RPMI8226 (cell line): ENCODE results near the gene CACNA1B.

Experiments
- DNase-seq: peaks from one replicate; pipeline ENCODE4 v3.0.0-alpha.2; 2015

Gene CACNA1B

GRCh38 chr9:137924761-137925369 lies 47.3 kb downstream of the CACNA1B start:
- DNase-seq = no peak

- no peak for DNase-seq
These were observed 66.1 kb downstream of the CACNA1B start for GRCh38 chr9:137943655-137944054.

DNA sequence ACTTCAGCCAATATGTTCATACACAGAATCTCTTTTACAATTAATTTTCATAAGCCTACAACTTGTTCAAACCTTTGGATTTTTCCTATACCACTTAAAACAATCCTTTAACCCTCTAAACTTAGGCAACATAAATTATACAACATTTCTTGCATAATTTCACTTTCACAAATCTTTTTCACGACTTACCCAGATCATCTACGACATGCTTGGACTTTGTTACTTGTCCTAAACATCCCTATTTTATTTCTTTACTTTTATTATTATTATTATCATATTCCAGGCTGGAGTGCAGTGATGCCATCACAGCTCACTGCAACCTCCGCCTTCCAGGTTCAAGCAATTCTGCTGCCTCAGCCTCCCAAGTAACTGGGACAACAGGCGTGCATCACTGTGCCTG lies 68.0 kb downstream of the CACNA1B start:
- DNase-seq = no peak

- no peak for DNase-seq
These were observed 69.4 kb downstream of the CACNA1B start for GRCh38 chr9:137946993-137947392.

DNA sequence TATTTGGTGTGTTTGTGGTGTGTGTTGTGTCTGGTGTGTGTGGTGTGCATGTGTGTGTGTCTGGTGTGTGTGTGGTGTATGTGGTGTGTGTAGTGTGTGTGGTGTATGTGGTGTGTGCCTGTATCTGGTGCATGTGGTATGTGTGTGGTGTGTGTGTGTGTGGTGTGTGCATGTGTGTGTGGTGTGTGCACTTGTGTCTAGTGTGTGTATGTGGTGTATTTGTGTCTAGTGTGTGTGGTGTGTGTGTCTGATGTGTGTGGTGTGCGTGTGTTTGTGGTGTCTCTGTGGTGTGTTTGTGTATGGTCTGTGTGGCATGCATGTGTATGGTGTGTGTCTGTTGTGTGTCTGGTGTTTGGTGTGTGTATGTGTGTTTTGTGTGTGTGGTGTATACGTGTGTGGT lies 71.1 kb downstream of the CACNA1B start:
- no peak for DNase-seq

GRCh38 chr9:137949260-137949659 lies 71.7 kb downstream of the CACNA1B start:
- no peak for DNase-seq

- no peak for DNase-seq
These were observed 73.5 kb downstream of the CACNA1B start for GRCh38 chr9:137951107-137951506.

DNA sequence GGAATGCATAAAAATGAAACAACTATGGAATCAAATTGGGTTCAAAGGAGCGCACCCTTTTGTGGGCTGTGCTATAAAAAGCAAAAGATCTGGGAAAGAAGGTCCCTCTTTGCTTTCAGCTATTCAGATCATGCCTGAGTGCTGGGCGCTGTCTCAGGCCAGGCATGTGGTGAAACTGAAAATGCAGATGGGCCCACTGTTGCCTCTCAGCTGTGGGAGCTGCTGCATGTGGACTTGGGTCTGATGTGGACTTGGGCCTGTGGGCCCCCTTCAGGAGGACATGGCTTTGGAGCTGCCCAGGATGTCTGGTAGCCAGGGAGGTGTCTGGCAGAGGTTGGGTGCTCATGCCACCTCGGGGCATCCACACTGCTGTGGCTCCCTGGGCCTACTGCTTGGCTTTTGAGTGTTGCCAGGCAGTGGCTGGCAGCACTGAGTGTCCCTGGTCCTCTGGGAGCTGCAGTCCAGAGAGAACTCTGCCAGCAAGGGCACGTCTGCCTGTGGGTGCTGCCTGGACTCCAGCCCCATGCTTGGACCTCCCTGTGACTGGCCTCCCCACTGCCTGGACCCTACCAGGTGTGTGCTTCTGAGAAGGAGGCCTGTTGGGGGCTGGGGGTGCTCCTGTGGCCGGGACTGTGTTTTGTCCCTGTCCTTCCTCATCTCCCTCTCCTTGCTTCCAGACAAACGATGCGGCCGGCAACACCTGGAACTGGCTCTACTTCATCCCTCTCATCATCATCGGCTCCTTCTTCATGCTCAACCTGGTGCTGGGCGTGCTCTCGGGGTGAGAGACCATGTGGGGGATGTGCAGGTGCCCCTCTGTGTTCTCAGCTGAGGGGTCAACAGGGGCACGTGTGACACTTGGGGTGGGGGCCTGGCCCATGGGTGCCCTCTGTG lies 74.3 kb downstream of the CACNA1B start:
- no peak for DNase-seq

- DNase-seq = no peak
These were observed 75.5 kb downstream of the CACNA1B start for GRCh38 chr9:137952976-137953666.

DNA sequence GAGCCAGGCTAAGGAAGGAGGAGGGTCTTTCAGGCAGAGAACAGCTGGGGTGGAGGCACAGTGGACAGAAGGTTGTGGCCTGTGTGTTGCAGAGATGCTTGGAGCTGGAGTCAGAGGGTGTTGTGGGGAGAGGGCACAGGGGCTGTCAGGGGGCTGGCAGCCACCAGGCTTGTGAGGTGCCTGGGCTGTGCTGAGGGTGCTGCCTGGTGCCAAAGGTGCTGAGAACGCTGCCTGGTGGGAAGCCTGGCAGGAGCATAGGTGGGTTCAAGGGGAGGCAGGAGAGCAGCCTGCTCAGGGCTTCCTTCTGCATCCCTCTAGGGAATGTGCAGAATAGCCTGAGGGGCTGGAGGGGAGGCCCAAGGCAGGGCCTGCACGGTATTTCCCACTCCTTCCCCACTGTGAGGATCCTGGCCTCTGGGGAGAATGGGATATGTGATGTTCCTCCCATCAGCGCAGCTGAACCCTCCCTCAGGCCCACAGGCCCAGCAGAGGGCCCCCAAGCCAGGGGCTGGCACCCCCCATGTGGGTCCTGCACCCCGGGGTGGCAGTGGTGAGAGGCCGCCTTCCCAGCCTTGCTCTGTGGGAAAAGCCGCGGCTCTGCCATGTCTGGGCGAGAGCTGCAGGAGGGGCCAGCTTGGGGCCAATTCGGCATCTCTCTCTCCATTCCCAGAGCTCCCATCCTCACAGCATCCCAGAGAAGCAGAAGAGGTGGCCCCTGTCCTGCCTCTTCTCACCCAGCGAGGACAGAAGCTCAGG lies 76.3 kb downstream of the CACNA1B start:
- no peak for DNase-seq

DNA sequence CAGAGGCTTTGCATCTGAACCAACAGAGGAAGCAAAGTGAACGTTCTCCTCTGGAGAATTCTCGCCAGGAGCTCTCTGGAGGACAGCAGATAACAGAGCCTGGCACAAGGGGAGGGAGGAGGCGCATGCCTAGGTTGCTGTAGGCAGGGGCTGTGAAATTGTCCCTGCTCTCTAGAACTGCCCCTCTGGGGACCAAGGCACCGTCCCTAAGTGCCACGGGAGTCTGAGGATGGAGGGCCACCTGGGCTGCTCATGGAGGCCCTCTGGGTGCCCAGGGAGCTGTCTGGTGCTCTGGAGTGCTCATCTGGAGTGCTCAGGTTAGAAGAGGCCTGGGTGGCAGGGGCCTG lies 77.6 kb downstream of the CACNA1B start:
- DNase-seq = no peak

DNA sequence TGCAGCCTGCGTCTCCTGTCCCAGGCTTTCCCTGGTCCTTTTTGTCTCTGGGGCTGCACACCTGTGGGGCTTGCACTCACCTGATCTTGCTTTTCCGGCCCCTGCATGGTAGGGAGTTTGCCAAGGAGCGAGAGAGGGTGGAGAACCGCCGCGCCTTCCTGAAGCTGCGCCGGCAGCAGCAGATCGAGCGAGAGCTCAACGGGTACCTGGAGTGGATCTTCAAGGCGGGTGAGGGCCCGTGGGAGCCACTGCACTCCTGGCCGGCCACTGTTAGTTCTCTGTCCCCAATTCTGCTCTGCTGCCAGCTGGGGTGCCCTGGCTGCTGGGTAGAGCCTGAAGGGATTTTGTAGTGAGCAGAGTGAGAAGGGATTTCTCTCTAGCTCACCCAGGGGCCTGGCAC lies 78.0 kb downstream of the CACNA1B start:
- DNase-seq = no peak

DNA sequence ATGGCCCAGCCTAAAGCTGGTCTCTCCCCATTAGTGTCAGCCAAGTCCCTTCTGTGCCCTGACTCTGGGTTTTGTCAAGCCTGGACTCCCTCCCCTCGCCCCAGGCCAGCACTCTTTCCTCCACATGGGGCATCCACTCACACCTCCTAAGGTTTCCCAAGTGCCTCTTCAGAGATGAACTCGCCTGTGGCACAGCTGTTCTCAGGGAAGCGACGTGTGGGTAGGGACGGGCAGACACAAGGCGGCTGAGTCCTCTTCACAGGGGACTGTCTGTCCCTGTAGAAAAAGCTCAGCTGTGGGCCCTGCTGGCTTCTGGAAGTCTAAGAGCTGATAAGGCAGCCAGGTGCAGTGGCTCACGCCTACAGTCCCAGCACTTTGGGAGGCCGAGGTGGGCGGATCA lies 78.5 kb downstream of the CACNA1B start:
- no peak for DNase-seq

DNA sequence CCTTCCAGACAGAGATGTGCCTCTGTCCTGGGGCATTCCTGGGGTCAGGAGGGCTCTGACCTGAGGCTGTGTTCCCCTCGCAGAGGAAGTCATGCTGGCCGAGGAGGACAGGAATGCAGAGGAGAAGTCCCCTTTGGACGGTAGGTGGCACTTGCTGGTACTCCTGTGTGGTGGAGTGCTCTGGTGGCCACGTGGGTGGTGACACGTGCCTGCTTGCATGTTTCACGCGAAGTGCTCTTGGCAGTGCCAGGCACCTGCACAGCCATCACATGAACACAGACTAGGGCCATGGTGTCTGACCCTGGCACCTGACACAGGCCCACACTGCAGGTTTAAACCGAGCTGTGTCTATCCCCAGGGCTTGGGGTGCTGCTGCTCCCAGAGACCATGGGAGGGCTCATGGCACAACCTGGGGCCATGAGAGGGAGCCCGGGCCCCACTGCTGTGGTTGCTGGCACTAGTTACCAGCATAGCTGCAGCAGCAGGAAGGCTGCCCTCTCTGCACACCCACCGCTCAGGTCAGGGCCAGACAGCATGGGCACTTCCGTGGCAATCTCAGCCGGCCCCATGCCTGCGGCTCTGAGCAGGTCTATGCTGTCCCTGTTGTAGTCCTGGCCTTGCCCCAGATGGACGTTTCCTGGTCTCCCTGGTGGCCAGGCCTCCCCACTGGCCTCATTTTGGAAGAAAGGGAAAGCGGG lies 79.3 kb downstream of the CACNA1B start:
- DNase-seq = peak; percentile 59

GRCh38 chr9:137959641-137960411 lies 82.2 kb downstream of the CACNA1B start:
- no peak for DNase-seq

- no peak for DNase-seq
These were observed 82.9 kb downstream of the CACNA1B start for GRCh38 chr9:137960496-137960895.

- DNase-seq = no peak
These were observed 85.9 kb downstream of the CACNA1B start for GRCh38 chr9:137963525-137963924.

DNA sequence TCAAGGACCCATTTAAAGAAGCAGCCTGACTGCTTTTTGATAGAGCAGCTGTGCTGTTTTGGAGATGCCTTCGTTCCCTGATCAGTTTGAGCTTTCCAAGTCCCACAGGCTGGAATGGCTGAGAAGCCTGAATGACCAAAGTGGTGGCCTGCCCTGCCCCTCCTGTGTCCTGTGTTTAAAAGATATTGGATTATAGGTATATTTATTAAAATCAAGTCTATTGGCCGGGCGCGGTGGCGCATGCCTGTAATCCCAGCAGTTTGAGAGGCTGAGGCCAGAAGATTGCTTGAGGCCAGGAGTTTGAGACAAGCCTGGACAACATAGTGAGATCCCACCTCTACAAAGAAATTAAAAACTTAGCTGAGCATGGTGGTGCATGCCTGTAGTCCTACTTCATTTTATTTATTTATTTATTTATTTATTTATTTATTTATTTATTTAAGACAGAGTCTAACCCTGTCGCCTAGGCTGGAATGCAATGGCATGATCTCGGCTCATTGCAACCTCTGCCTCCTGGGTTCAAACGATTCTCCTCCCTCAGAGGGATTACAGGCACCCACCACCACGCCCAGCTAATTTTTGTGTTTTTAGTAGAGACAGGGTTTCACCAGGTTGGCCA lies 87.7 kb downstream of the CACNA1B start:
- DNase-seq = no peak

DNA sequence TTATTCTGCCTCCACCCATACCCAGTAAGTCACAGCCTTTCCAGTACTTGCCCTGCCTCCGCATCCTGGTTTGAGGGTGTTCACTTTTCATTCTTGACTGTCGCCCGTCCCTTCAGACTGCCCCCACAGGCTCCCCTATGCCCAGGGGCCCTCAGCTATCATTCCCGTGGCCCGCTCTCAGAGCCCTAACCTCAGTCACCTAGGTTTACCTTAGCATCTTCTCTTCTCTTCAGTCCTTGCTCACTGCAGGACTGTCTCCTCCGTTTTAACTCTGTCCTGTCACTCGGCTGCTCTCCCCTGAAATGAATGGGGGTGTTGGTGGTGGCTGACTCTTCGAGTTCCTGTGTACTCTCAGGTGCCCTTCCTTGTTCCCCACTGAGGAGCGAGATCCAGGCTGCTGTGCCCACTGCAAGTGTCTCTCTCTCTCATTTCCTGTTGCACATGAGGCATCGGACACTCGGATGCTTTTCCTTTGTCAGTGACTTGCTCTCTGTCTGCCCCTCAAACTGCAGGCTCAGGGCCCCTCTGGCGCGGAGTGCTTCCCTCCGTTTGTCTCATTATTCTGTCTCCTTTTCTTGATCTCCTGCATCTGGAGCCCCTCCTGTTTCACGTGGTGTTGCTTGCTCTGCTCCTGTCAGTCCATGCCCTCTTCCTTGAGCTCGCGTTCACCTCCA lies 89.8 kb downstream of the CACNA1B start:
- no peak for DNase-seq

- DNase-seq = no peak
These were observed 90.7 kb downstream of the CACNA1B start for GRCh38 chr9:137968235-137968634.

DNA sequence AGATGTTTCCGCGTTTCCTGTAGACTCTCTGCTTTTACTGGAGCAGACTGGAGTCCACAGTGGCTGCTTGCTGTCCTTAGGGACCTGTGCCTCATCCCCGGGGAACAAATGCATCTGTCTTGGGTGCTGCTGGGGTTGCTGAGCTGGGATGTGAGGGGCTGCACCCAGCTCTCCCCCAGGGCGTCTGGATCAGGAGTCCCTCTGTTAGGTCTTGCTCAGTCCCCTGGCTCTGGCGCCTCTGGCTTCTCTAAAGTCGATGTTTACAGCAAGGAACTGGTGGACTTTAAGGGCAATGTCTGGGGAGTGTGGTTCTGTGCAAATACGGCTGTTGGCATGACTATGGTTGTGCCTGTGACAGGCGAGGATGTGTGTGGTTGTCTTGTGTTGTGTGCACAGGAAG lies 91.4 kb downstream of the CACNA1B start:
- DNase-seq = no peak
